Osteoblast (primary cell): Measurements from ENCODE around the gene IFT80. TPM values are rescaled to one million over a fixed set of nuclear protein-coding genes. Genes with fewer than 3 reads are reported as not detected.

Experiments used
- DNase-seq: peaks from one replicate; pipeline ENCODE4 v3.0.0; 2011; ENCODE audit warnings: low spot score, mixed read lengths; ENCODE audit not compliant: insufficient read length; ENCODE audit errors: missing footprints
- H2AFZ ChIP-seq: 2 replicates; pipeline ENCODE4 v1.6.0; 2011; ENCODE audit warnings: mild to moderate bottlenecking, low read length
- H3K27ac ChIP-seq: 2 replicates; pipeline ENCODE4 v1.5.1; 2011; ENCODE audit warnings: mild to moderate bottlenecking, low read depth, low read length, moderate library complexity
- H3K27me3 ChIP-seq: 2 replicates; pipeline ENCODE4 v1.6.0; 2012; ENCODE audit warnings: mild to moderate bottlenecking, control low read depth, inconsistent platforms, low read length, moderate library complexity; ENCODE audit not compliant: insufficient read depth
- H3K36me3 ChIP-seq: 2 replicates; pipeline ENCODE4 v1.5.1; 2011; ENCODE audit warnings: mild to moderate bottlenecking, low read length, control low read depth, moderate library complexity; ENCODE audit not compliant: insufficient read depth
- H3K4me1 ChIP-seq: 2 replicates; pipeline ENCODE4 v1.5.1; 2011; ENCODE audit warnings: mild to moderate bottlenecking, low read length, control low read depth, moderate library complexity; ENCODE audit not compliant: insufficient read depth
- H3K4me2 ChIP-seq: 2 replicates; pipeline ENCODE4 v1.6.0; 2011; ENCODE audit warnings: mild to moderate bottlenecking, low read length; ENCODE audit not compliant: insufficient read depth
- H3K4me3 ChIP-seq: fragments of 200-600 bp; sonication (generic); 3 replicates; pipeline ENCODE4 v1.5.1; 2012; ENCODE audit warnings: mild to moderate bottlenecking, low read length, inconsistent platforms; ENCODE audit not compliant: insufficient read depth
- H3K79me2 ChIP-seq: 2 replicates; pipeline ENCODE4 v1.6.0; 2012; ENCODE audit warnings: mild to moderate bottlenecking, low read length, control low read depth, inconsistent platforms; ENCODE audit not compliant: insufficient read depth
- H3K9me3 ChIP-seq: 2 replicates; pipeline ENCODE4 v1.5.1; 2011; ENCODE audit warnings: low read depth, low read length, control low read depth
- H4K20me1 ChIP-seq: 2 replicates; pipeline ENCODE4 v1.6.0; 2012; ENCODE audit warnings: mild to moderate bottlenecking, low read length, control low read depth; ENCODE audit not compliant: insufficient read depth
- total RNA-seq: library from RNA; depleted of rRNA; stranded (reverse); fragments of >200 nt; gene quantifications from 2 replicates; pipeline ENCODE4 v1.2.3, GENCODE V29; 2012
- TF ChIP-seq, protein P1 (sequence below): IDR thresholded peaks from 2 replicates; pipeline ENCODE4 v1.5.1; 2011; ENCODE audit warnings: mild to moderate bottlenecking, low read depth, low read length, moderate library complexity; ENCODE audit errors: extremely low read depth

Gene IFT80
- total RNA-seq, 1 donor, result 63.0 TPM

DNA sequence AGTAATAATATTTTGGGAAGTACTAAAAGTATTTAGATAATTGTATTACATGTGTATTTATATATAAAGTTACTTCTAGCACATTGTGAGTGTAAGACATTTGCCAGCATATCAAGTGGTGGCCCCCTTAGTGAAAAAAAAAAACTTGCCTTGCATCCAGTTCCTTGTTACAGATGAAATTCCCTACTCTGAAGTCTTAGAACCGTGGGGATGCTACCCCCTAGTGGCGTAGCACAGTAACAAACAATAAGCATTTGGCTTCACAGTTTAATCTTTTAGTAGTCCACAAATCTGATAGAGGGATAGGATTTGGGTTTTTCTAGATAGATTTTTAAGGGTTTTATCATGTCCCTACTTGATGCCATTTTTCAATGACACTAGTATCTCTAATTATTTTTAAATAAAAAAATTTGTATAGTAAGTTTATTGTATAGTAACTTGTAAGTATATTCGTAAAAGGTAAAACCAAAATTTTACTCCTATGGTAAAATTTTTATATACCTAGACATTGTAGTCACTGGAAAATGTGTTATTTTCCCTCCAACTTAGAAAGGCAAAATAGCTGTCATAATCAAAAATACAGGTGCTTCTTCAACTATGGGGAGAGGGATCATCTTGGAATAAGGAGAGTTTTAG is 14.7 kb upstream of the IFT80 start:
- no peaks in the 10 kb centered on the region for H3K9me3 ChIP-seq

DNA sequence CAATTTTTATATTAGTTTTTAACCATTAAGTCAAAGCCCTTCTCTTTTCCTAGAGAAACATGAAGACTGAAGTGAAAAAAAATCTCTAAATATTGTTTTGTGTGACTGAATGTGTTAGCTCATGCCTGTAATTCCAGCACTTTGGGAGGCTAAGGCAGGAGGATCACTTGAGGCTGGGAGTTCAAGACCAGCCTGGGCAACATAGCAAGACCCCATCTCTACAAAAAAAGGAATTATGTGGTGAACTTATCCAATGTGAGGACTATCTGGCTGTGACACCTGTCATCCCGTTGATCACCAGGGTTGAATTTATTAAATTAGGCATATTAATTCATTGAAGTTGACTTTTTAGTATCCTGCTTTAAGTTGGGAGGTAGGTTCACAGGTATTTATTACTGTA is 13.5 kb upstream of the IFT80 start:
- H3K27ac ChIP-seq, result peak overlapping the region; percentile 21
- H2AFZ ChIP-seq, result no peak overlapping the region
- H3K4me3 ChIP-seq, result no peak overlapping the region
- H3K27me3 ChIP-seq, result no peaks in the 10 kb centered on the region
- no peak for DNase-seq
- H3K4me1 ChIP-seq, result peaks cover 4% of the 10 kb centered on the region
- H3K79me2 ChIP-seq, result peaks cover 75% of the 10 kb centered on the region
- no peaks in the 10 kb centered on the region for H4K20me1 ChIP-seq
- TF ChIP-seq, protein P1, sequence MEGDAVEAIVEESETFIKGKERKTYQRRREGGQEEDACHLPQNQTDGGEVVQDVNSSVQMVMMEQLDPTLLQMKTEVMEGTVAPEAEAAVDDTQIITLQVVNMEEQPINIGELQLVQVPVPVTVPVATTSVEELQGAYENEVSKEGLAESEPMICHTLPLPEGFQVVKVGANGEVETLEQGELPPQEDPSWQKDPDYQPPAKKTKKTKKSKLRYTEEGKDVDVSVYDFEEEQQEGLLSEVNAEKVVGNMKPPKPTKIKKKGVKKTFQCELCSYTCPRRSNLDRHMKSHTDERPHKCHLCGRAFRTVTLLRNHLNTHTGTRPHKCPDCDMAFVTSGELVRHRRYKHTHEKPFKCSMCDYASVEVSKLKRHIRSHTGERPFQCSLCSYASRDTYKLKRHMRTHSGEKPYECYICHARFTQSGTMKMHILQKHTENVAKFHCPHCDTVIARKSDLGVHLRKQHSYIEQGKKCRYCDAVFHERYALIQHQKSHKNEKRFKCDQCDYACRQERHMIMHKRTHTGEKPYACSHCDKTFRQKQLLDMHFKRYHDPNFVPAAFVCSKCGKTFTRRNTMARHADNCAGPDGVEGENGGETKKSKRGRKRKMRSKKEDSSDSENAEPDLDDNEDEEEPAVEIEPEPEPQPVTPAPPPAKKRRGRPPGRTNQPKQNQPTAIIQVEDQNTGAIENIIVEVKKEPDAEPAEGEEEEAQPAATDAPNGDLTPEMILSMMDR, result no peak
- H3K36me3 ChIP-seq, result peaks cover 48% of the 10 kb centered on the region
- no peak overlapping the region for H3K4me2 ChIP-seq
- no peaks in the 10 kb centered on the region for H3K9me3 ChIP-seq

More for the DNA sequence above, 14.7 kb upstream of the IFT80 start:
- no peak overlapping the region for H2AFZ ChIP-seq
- H3K27ac ChIP-seq, result no peak overlapping the region
- peak; percentile 73 for DNase-seq
- TF ChIP-seq, protein P1, result peak; percentile 84
- H4K20me1 ChIP-seq, result no peaks in the 10 kb centered on the region
- H3K36me3 ChIP-seq, result peaks cover 56% of the 10 kb centered on the region
- no peak overlapping the region for H3K4me3 ChIP-seq
- peaks cover 73% of the 10 kb centered on the region for H3K79me2 ChIP-seq
- no peaks in the 10 kb centered on the region for H3K27me3 ChIP-seq
- H3K4me2 ChIP-seq, result no peak overlapping the region
- peaks cover 4% of the 10 kb centered on the region for H3K4me1 ChIP-seq

DNA sequence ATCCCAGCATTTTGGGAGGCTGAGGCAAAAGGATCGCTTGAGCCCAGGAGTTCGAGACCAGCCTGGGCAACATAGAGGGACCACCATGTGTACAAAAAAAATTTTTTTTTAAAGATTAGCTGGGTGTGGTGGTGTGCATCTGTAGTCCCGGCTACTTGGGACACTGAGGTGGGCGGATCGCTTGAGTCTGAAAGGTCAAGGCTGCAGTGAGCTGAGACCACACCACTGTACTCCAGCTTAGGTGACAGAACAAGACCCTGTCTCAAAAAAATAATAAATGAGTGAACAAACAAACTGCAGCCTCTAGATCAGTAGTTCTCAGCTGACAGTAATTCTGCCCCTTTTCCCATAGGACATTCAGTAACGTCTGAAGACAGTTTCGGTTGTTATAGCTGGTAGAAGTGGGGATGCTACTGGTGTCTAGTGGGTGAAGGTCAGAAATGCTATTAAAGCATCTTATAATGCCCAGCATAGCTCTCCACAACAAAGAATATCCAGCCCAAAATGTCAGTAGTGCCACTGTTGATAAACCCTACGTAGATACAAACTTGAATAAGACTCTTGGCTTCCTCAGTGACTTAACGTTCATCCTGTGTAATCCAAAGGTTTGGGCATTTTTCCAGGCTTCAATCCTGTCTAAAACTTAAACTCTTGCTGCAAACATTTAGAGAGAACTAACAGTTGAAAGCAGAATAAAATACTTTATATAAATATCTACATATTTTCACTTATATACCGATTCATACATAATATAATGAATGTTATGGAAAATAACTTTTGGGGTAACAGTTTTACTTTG is 11.0 kb upstream of the IFT80 start:
- no peak for DNase-seq
- no peaks in the 10 kb centered on the region for H3K27me3 ChIP-seq
- H3K36me3 ChIP-seq, result peaks cover 44% of the 10 kb centered on the region
- H3K79me2 ChIP-seq, result peaks cover 79% of the 10 kb centered on the region
- H3K9me3 ChIP-seq, result no peaks in the 10 kb centered on the region
- H3K4me2 ChIP-seq, result peak overlapping the region; percentile 42
- H3K4me1 ChIP-seq, result peaks cover 8% of the 10 kb centered on the region
- peak overlapping the region; percentile 51 for H3K27ac ChIP-seq
- no peak overlapping the region for H2AFZ ChIP-seq
- H3K4me3 ChIP-seq, result no peak overlapping the region
- H4K20me1 ChIP-seq, result no peaks in the 10 kb centered on the region
- TF ChIP-seq, protein P1, result no peak
